ENCODE results near the gene AUH.

DNA sequence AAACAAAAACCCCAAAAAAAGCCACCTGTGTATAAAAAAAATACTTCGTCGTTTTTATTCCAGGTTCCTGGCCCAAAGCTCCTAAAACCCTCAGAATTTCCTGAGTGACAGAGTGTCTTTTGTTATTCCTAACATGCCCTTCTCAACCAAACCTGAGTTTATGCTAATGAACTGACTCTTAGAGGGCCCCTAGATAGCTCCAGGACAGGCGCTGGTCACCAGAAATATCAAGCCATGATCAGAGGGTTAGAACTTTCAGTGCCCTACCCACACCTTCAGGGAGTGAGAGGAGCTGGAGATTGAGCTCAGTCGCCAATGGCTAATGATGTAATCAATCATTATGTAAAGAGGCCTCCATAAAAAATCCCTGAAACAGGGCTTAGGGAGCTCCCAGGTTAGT is 15.7 kb downstream of the AUH start:
- TF ChIP-seq EZH2phosphoT487 (IDR thresholded peaks at IDR 0.05; ENCODE audit: insufficient read depth, low read depth) (no peak), EZH2 (IDR thresholded peaks at IDR 0.05; ENCODE audit: insufficient read depth, poor library complexity, severe bottlenecking) (no peak)
